ENCODE data around the gene PPP4R4.
"Not testable (repeated sequence)": the region's sequence is repeated elsewhere in the genome, so short reads cannot be mapped to it uniquely, and the experiment has no call there.

The PPP4R4 gene

DNA sequence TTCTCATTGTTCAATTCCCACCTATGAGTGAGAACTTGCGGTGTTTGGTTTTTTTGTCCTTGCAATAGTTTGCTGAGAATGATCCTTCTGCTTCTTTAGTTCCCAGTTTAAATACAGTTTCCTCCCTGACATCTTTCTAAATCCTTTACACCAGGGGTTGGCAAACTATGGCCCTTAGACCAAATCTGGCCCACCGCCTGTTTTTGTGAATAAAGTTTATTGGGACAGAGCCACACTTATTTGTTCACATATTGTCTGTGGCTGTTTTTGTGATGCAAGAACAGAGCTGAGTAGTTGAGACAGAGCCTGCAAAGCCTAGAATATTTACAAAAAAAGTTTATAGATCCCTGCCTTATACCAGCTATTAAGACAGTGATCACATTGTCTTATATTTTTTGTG, 65.3 kb downstream of the PPP4R4 start:
- DNase-seq = no peak
- Histone ChIP-seq H3K9me3 (ENCODE audit: severe bottlenecking) (no peaks in the 10 kb centered on the region), H3K27ac (no peak overlapping the region), H3K36me3 (peaks cover 53% of the 10 kb centered on the region), H3K4me3 (ENCODE audit: low read depth, low read length) (no peak overlapping the region), H3K27me3 (ENCODE audit: insufficient read depth, low read depth, severe bottlenecking) (no peaks in the 10 kb centered on the region)
- TF ChIP-seq CTCF (IDR thresholded peaks at IDR 0.05; ENCODE audit: low read depth, low read length) = no peak

DNA sequence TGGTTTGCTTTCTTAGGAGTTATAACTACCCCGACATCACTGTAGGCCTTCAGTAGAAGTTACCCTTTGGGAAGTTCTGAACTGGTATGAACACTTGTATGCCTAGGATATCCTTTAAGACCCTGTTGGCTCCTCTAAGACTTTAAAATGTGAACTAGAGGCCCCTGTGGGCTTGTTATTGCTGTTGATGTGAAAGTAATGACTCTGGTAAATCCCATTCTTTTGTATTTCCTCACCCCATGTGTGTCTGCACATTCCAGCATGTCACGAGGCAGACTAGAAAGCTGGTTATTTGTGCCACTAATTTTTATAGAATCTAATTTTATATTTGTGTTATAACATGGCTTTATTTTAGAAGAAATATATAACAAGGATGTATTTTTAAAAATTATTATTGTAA, 70.1 kb downstream of the PPP4R4 start:
- H3K4me3 ChIP-seq (ENCODE audit: low read depth, low read length) = no peak overlapping the region
- H3K36me3 ChIP-seq = peaks cover 57% of the 10 kb centered on the region
- TF ChIP-seq CTCF (IDR thresholded peaks at IDR 0.05; ENCODE audit: low read depth, low read length) = no peak
- H3K27ac ChIP-seq = no peak overlapping the region
- DNase-seq = no peak
- H3K27me3 ChIP-seq (ENCODE audit: insufficient read depth, low read depth, severe bottlenecking) = no peaks in the 10 kb centered on the region
- no peaks in the 10 kb centered on the region for H3K9me3 ChIP-seq (ENCODE audit: severe bottlenecking)

GRCh38 chr14:94264195-94264594, 90.1 kb downstream of the PPP4R4 start:
- not testable (repeated sequence) for H3K4me3 ChIP-seq (ENCODE audit: low read depth, low read length); H3K27ac ChIP-seq; H3K9me3 ChIP-seq (ENCODE audit: severe bottlenecking); DNase-seq; H3K27me3 ChIP-seq (ENCODE audit: insufficient read depth, low read depth, severe bottlenecking)
- H3K36me3 ChIP-seq = peaks cover 61% of the 10 kb centered on the region

DNA sequence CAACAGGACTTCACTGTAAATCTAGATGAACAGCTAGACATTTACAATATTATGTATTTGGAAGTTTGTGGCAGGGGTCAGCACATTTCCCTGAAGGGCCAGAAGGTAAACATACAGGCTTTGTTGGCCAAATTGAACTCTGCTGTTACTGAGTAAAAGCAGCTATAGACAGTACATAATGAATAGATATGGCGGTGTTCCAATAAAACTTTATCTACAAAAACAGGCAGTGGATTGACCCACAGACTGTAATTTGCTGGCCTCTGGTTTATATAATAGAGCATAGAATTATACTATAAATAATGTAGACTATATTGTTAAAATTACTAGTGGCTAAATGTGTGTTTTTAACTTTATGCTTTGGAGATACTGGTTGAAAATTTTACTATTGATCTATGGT, 93.2 kb downstream of the PPP4R4 start:
- no peak for DNase-seq
- Histone ChIP-seq H3K27ac (no peak overlapping the region), H3K9me3 (ENCODE audit: severe bottlenecking) (peaks cover 6% of the 10 kb centered on the region), H3K36me3 (peaks cover 40% of the 10 kb centered on the region), H3K4me3 (ENCODE audit: low read depth, low read length) (no peak overlapping the region), H3K27me3 (ENCODE audit: insufficient read depth, low read depth, severe bottlenecking) (no peaks in the 10 kb centered on the region)
- TF ChIP-seq CTCF (IDR thresholded peaks at IDR 0.05; ENCODE audit: low read depth, low read length) = no peak

- H3K9me3 ChIP-seq (ENCODE audit: severe bottlenecking); H3K27ac ChIP-seq; DNase-seq; H3K27me3 ChIP-seq (ENCODE audit: insufficient read depth, low read depth, severe bottlenecking); H3K4me3 ChIP-seq (ENCODE audit: low read depth, low read length): not testable (repeated sequence)
- peaks cover 35% of the 10 kb centered on the region for H3K36me3 ChIP-seq
Measured at GRCh38 chr14:94268582-94268981, 94.5 kb downstream of the PPP4R4 start.

DNA sequence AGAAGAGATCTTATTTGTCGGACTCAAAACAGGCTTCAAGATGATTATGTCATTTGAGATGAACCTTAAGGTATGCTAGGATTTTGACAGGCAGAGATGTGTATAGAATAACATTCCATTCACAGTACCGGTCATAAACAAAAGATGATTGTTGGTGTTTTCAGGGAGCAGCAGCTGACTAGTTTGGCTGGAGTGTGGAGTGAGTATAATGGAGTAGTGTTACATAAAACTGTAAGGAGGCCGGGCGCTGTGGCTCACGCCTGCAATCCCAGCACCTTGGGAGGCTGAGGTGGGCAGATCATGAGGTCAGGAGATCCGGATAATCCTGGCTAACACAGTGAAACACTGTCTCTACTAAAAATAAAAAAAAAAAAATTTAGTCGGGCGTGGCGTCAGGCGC, 95.0 kb downstream of the PPP4R4 start:
- H3K4me3 ChIP-seq (ENCODE audit: low read depth, low read length) = no peak overlapping the region
- H3K27ac ChIP-seq = no peak overlapping the region
- peaks cover 33% of the 10 kb centered on the region for H3K36me3 ChIP-seq
- no peaks in the 10 kb centered on the region for H3K9me3 ChIP-seq (ENCODE audit: severe bottlenecking)
- no peak for DNase-seq
- no peak for TF ChIP-seq CTCF (IDR thresholded peaks at IDR 0.05; ENCODE audit: low read depth, low read length)
- no peaks in the 10 kb centered on the region for H3K27me3 ChIP-seq (ENCODE audit: insufficient read depth, low read depth, severe bottlenecking)

- peaks cover 12% of the 10 kb centered on the region for H3K36me3 ChIP-seq
- DNase-seq; H3K9me3 ChIP-seq (ENCODE audit: severe bottlenecking); H3K27me3 ChIP-seq (ENCODE audit: insufficient read depth, low read depth, severe bottlenecking); H3K4me3 ChIP-seq (ENCODE audit: low read depth, low read length); H3K27ac ChIP-seq: not testable (repeated sequence)
Measured at GRCh38 chr14:94276898-94277561, 102.9 kb downstream of the PPP4R4 start.
